Suppressor macrophage treated with lipopolysaccharide for 1 hour (primary cell): ENCODE data around the gene SIX5.
"Not testable (repeated sequence)": the region's sequence is repeated elsewhere in the genome, so short reads cannot be mapped to it uniquely, and the experiment has no call there.

Experiments
- DNase-seq, 3 donors: peaks; one replicate each; pipeline ENCODE4 v3.0.0-alpha.2; 2020 to 2022

Gene SIX5

DNA sequence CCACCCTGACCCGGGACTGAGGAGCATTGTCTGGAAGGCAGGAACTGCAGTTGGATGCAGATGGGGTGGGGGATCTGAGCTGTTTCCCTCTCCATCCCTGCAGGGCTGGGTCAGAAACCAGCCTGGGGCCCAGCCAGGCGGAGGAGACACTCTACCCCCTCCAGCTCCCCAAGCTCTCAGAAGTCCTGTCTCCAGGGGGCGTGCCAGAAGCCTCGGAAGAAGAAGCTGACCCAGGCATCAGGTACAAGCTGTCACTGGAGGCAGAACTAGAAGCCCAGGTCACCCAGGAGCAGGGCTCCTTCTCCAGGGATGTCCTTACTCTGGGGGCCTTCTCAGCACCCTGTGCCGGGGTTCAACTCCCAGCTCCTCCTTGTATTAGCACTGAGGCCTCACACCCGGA, 15.5 kb downstream of the SIX5 start:
- no peak for DNase-seq

DNA sequence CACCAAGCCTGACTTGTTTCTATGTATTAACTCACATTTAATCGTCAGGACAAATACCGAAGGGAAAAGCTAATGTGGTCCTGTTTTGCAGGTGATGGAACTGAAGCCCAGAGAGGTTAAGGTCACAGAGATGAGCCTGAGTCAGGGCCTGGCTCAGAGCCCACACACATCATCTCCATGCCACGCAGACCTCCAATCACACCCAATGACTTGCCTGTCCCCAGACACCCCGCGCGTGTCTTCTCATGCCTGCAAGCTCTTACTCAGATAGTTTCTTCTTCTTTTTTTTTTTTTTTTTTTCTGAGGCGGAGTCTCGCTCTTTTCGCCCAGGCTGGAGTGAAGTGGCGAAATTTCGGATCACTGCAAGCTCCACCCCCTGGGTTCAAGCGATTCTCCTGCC, 16.4 kb downstream of the SIX5 start:
- peak; percentile 23 to 29 (median 28) for DNase-seq

DNA sequence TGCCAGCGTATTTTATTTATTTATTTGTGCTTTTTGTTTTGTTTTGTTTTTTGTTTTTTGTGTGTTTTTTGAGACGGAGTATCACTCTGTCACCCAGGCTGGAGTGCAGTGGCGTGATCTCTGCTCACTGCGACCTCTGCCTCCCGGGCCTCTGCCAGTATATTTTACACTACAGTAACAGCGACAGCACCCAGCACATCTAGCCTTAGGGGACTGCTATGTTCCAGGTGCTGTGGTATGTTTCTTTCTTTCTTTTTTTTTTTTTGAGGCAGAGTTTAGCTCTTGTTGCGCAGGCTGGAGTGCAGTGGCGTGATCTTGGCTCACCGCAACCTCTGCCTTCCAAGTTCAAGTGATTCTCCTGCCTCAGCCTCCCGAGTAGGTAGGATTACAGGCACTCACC, 17.6 kb downstream of the SIX5 start:
- not testable (repeated sequence) for DNase-seq

DNA sequence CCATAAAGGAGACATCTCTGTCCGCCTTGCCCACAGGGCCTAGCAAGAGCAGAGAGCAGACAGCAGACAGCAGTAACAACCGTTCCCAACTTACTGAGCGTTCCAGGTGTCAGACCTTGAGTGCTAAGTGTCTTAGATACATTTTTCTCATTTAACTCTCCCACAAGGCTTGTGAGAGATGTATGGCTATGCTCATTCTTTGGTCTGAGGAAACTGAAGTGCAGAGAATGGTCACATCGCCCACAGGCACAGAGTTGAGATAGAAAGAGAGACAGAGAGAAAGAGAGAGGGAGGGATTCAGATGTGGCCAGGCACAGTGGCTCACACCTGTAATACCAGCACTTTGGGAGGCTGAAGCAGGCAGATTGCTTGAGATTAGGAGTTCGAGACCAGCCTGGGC, 21.5 kb downstream of the SIX5 start:
- no peak for DNase-seq

DNA sequence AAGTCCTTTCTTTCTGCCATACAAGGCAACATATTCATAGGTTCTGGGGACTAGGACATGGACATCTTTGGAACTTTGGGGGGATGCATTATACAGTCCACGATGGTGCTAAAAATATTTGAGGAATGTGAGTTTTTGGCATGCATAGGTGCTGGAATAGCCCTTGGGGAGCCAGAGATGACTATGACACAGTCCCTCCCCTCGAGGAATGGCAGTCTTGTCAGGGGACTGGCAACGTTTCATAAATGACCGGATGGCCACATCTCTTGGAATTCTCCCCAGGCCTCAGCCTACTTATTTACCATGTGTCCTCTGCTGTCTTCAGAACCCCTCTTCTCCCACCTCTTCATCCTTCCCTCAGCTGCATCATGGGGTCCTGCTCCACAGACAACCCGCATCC, 22.2 kb downstream of the SIX5 start:
- no peak for DNase-seq

- no peak for DNase-seq
These were observed 23.4 kb downstream of the SIX5 start for GRCh38 chr19:45745606-45746005.

DNA sequence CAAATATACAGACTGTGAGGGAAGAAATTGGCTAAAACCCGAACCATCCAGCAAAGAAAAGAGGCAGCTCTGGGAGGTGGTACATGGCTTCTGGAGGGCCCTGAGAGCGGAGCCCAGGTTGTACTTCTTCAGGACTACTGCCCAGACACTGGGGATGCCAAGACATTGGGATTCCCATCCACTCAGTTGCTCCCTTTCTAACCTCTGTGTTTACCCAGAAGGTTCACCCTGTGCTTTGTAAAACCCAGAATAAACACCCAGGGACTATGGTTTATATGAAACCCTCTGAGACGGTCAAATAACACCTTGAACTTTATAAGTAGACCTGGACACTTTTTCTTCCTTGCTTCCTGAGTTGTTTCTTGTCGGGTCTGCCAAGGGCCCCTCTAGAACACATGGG, 26.1 kb downstream of the SIX5 start:
- DNase-seq = no peak

- DNase-seq = peak; percentile 55 to 65 (median 56)
These were observed 29.3 kb downstream of the SIX5 start for GRCh38 chr19:45739498-45740439.

GRCh38 chr19:45733160-45733810, 35.8 kb downstream of the SIX5 start, which contains the start of gene MEIOSIN:
Gene MEIOSIN, plus strand, starts transcription at chr19:45733439. Its CDS starts 1,938 bp downstream, at chr19:45735377.
- no peak for DNase-seq

GRCh38 chr19:45730368-45731288, 38.4 kb downstream of the SIX5 start, which contains the start of gene FBXO46:
Gene FBXO46, minus strand, starts transcription at chr19:45730896. Its CDS starts 17,401 bp downstream, at chr19:45713495.
- peak; percentile 97 to 98 (median 98) for DNase-seq

DNA sequence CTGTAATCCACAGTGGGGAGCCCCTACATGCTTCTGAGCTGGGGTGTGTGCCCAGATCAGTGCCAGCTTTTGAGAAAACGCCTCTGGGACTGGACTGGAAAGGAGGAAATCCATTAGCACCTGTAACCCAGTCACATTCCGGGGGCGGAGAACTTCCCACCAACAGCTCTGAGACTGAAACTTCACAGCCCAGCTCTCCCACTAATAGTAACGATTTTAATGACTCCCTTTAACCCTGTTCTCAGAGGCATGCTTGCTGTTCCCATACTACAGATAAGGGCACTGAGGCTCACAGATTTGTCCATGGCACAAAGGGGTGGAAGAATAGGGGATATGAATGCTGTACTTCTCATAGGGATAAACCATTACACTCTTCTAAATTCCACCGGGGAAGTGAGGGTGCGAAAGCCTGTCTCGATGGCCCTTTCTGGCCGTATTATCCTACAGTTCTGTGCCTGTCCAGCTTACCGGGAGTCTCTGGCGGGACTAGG, 39.2 kb downstream of the SIX5 start:
- peak; percentile 31 to 48 (median 41) for DNase-seq

GRCh38 chr19:45728683-45729082, 40.4 kb downstream of the SIX5 start:
- DNase-seq = not testable (repeated sequence)

DNA sequence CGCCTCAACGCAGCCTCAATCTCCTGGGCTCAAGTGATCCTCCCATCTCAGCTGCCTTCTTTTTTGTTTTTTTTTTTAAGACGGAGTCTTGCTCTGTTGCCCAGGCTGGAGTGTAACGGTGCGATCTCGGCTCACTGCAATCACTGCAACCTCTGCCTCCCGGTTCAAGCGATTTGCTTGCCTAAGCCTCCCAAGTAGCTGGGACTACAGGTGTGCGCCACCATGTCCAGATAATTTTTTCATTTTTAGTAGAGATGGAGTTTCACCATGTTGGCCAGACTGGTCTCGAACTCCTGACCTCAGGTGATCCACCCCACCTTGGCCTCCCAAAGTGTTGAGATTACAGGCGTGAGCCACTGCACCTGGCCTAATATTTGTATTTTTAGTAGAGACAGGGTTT, 49.0 kb downstream of the SIX5 start:
- not testable (repeated sequence) for DNase-seq

GRCh38 chr19:45717983-45718650, 50.9 kb downstream of the SIX5 start:
- DNase-seq = no peak

DNA sequence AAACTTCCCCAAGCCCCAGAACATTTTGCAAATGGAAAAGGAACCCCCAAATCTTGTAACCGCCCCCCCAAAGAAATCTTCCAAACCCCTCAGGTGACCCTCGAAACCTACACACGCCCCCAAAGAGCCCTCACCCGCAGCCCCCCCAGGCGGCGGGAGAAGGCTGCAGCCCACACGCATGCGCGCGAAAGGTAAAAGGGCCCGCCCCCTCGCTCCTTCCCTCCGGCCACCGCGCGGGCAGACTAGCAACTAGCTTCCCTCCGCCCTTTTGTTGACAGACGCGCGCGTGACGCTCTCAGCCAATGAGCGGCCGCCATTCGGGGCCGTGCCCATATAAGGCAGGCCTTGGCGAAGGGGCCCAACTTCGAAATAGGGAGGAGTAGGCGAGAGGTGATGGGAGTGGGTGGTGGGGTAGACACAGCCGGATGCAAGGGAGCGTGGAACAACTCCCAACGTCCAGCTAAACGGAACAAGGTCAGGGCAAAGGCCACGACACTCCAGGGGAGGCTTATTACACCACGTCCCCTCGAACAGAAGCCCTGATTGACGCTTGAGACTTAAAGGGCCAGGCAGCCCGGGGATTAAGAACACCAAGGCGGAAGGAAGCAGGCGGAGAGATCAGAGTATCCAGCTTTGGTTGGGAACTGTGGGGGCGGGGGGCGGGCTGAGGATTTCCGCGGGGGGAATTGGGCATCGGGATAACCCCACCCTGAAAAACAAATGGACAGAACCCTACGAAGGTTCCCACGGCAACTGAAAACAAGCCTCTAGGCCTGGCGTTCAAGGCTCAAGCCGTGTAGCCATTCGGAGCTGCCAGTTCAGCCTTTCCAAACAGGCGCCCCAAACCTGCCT, 51.7 kb downstream of the SIX5 start:
- peak; percentile 100 for DNase-seq

- no peak for DNase-seq
These were observed 52.5 kb downstream of the SIX5 start for GRCh38 chr19:45716359-45717130.

GRCh38 chr19:45715139-45715538, 53.9 kb downstream of the SIX5 start:
- DNase-seq = no peak
